Stimulated activated naive B cell treated with anti-CD40 and anti-IgM and Interleukin-4, amounts not matched to agents 10 μg/mL and 1 μg/mL and 100 μg/mL, for 72 hours (primary cell): ENCODE results near the gene IGFN1.
A peak's percentile ranks its signal among the peaks of the same experiment; 100 is the strongest.

Source experiments
- ATAC-seq, 2 donors: fragments of 150-1000 bp; cut with Tn5 transposase; replicated peaks; 2 replicates each; pipeline ENCODE4 v1.10.0; 2021; ENCODE audit warnings: moderate library complexity in 1 of 2
- DNase-seq: peaks from one replicate; pipeline ENCODE4 v3.0.0; 2021
- H3K27ac Mint-ChIP-seq: one replicate; pipeline ENCODE4 v1.8.0; 2022; ENCODE audit warnings: mild to moderate bottlenecking, mixed read lengths
- H3K27me3 Mint-ChIP-seq, 2 donors: one replicate each; pipeline ENCODE4 v1.8.0; 2022; ENCODE audit warnings: mixed read lengths in 2 of 2
- H3K36me3 Mint-ChIP-seq, 2 donors: one replicate each; pipeline ENCODE4 v1.8.0; 2022; ENCODE audit warnings: mixed read lengths in 2 of 2, mild to moderate bottlenecking in 1 of 2
- H3K4me1 Mint-ChIP-seq, 2 donors: one replicate each; pipeline ENCODE4 v1.8.0; 2022; ENCODE audit warnings: mixed read lengths in 2 of 2, mild to moderate bottlenecking in 1 of 2
- H3K4me3 Mint-ChIP-seq, 2 donors: one replicate each; pipeline ENCODE4 v1.8.0; 2022; ENCODE audit warnings: mild to moderate bottlenecking in 2 of 2, mixed read lengths in 2 of 2, moderate library complexity in 1 of 2
- H3K9me3 Mint-ChIP-seq, 2 donors: one replicate each; pipeline ENCODE4 v1.8.0; 2022; ENCODE audit warnings: mixed read lengths in 2 of 2, mild to moderate bottlenecking in 1 of 2

The IGFN1 gene

GRCh38 chr1:201171063-201172036 is 19.3 kb upstream of the IGFN1 start:
- ATAC-seq, result peak; percentile 72 to 74
- no peak for DNase-seq
- Mint-ChIP-seq H3K4me1 (peaks cover 6 to 21% of the 10 kb centered on the region in 2 donors), H3K36me3 (no peaks in the 10 kb centered on the region), H3K9me3 (no peaks in the 10 kb centered on the region), H3K27me3 (peaks cover 14 to 31% of the 10 kb centered on the region in 2 donors), H3K27ac (peak overlapping the region; percentile 93), H3K4me3 (peak overlapping the region; percentile 85 to 91)

- Mint-ChIP-seq H3K9me3 (no peaks in the 10 kb centered on the region), H3K4me1 (peaks cover 6 to 21% of the 10 kb centered on the region in 2 donors), H3K4me3 (no peak overlapping the region), H3K36me3 (no peaks in the 10 kb centered on the region), H3K27ac (no peak overlapping the region), H3K27me3 (peaks cover 21 to 30% of the 10 kb centered on the region in 2 donors)
- DNase-seq (no peak), ATAC-seq (no peak)
Observed at GRCh38 chr1:201172326-201172725, 18.3 kb upstream of the IGFN1 start.

- peaks cover 0 to 3% of the 10 kb centered on the region in 2 donors for H3K36me3 Mint-ChIP-seq
- H3K4me1 Mint-ChIP-seq, result peaks cover 6 to 21% of the 10 kb centered on the region in 2 donors
- no peak for ATAC-seq
- H3K9me3 Mint-ChIP-seq, result no peaks in the 10 kb centered on the region
- H3K4me3 Mint-ChIP-seq, result no peak overlapping the region
- H3K27me3 Mint-ChIP-seq, result peaks cover 27 to 38% of the 10 kb centered on the region in 2 donors
- no peak overlapping the region for H3K27ac Mint-ChIP-seq
- DNase-seq, result no peak
Observed at GRCh38 chr1:201172999-201173610, 17.5 kb upstream of the IGFN1 start.

GRCh38 chr1:201173736-201174135 is 16.9 kb upstream of the IGFN1 start:
- Mint-ChIP-seq H3K27ac (no peak overlapping the region), H3K27me3 (peaks cover 31 to 44% of the 10 kb centered on the region in 2 donors), H3K36me3 (peaks cover 2 to 3% of the 10 kb centered on the region in 2 donors), H3K9me3 (peaks cover 0 to 2% of the 10 kb centered on the region in 2 donors), H3K4me1 (peaks cover 6 to 21% of the 10 kb centered on the region in 2 donors), H3K4me3 (no peak overlapping the region)
- no peak for ATAC-seq
- no peak for DNase-seq

- Mint-ChIP-seq H3K4me1 (peaks cover 6 to 12% of the 10 kb centered on the region in 2 donors), H3K27me3 (peaks cover 43 to 65% of the 10 kb centered on the region in 2 donors), H3K27ac (no peak overlapping the region), H3K36me3 (peaks cover 2 to 3% of the 10 kb centered on the region in 2 donors), H3K4me3 (no peak overlapping the region), H3K9me3 (peaks cover 0 to 8% of the 10 kb centered on the region in 2 donors)
- ATAC-seq (no peak), DNase-seq (no peak)
Observed at GRCh38 chr1:201175820-201176500, 14.7 kb upstream of the IGFN1 start.

GRCh38 chr1:201176940-201177339 is 13.7 kb upstream of the IGFN1 start:
- no peak overlapping the region for H3K27ac Mint-ChIP-seq
- H3K4me3 Mint-ChIP-seq, result no peak overlapping the region
- peaks cover 3 to 10% of the 10 kb centered on the region in 2 donors for H3K4me1 Mint-ChIP-seq
- DNase-seq (no peak), ATAC-seq (no peak)
- peaks cover 44 to 67% of the 10 kb centered on the region in 2 donors for H3K27me3 Mint-ChIP-seq
- peaks cover 4 to 8% of the 10 kb centered on the region in 2 donors for H3K9me3 Mint-ChIP-seq
- H3K36me3 Mint-ChIP-seq, result peaks cover 2 to 3% of the 10 kb centered on the region in 2 donors

GRCh38 chr1:201178718-201179117 is 11.9 kb upstream of the IGFN1 start:
- ATAC-seq, result no peak

GRCh38 chr1:201180141-201180540 is 10.5 kb upstream of the IGFN1 start:
- Mint-ChIP-seq H3K27ac (no peak overlapping the region), H3K27me3 (peaks cover 43 to 64% of the 10 kb centered on the region in 2 donors)

More at GRCh38 chr1:201178718-201179117, 11.9 kb upstream of the IGFN1 start:
- Mint-ChIP-seq H3K27ac (no peak overlapping the region), H3K27me3 (peaks cover 38 to 60% of the 10 kb centered on the region in 2 donors), H3K36me3 (peaks cover 2 to 3% of the 10 kb centered on the region in 2 donors), H3K9me3 (peaks cover 4 to 8% of the 10 kb centered on the region in 2 donors), H3K4me1 (peaks cover 3 to 9% of the 10 kb centered on the region in 2 donors), H3K4me3 (no peak overlapping the region)
- no peak for DNase-seq

GRCh38 chr1:201180901-201181300 is 9.7 kb upstream of the IGFN1 start:
- H3K4me1 Mint-ChIP-seq, result peaks cover 3 to 9% of the 10 kb centered on the region in 2 donors
- H3K9me3 Mint-ChIP-seq, result peaks cover 4 to 8% of the 10 kb centered on the region in 2 donors
- H3K27ac Mint-ChIP-seq, result no peak overlapping the region
- ATAC-seq (no peak), DNase-seq (no peak)
- no peak overlapping the region for H3K4me3 Mint-ChIP-seq
- peaks cover 48 to 64% of the 10 kb centered on the region in 2 donors for H3K27me3 Mint-ChIP-seq
- peaks cover 2 to 3% of the 10 kb centered on the region in 2 donors for H3K36me3 Mint-ChIP-seq

More at GRCh38 chr1:201180141-201180540, 10.5 kb upstream of the IGFN1 start:
- DNase-seq (no peak), ATAC-seq (no peak)
- Mint-ChIP-seq H3K4me3 (no peak overlapping the region), H3K36me3 (peaks cover 2 to 3% of the 10 kb centered on the region in 2 donors), H3K9me3 (peaks cover 4 to 8% of the 10 kb centered on the region in 2 donors), H3K4me1 (peaks cover 3 to 9% of the 10 kb centered on the region in 2 donors)

GRCh38 chr1:201181323-201181722 is 9.3 kb upstream of the IGFN1 start:
- ATAC-seq, result no peak
- no peak for DNase-seq
- Mint-ChIP-seq H3K27ac (no peak overlapping the region), H3K9me3 (peaks cover 4 to 8% of the 10 kb centered on the region in 2 donors), H3K27me3 (peaks cover 48 to 64% of the 10 kb centered on the region in 2 donors), H3K4me3 (no peak overlapping the region), H3K36me3 (peaks cover 2 to 3% of the 10 kb centered on the region in 2 donors), H3K4me1 (peaks cover 3 to 9% of the 10 kb centered on the region in 2 donors)

GRCh38 chr1:201181726-201182125 is 8.9 kb upstream of the IGFN1 start:
- peaks cover 4 to 8% of the 10 kb centered on the region in 2 donors for H3K9me3 Mint-ChIP-seq
- no peak overlapping the region for H3K27ac Mint-ChIP-seq
- no peak overlapping the region for H3K4me3 Mint-ChIP-seq
- DNase-seq, result no peak
- peaks cover 3 to 9% of the 10 kb centered on the region in 2 donors for H3K4me1 Mint-ChIP-seq
- peaks cover 2 to 3% of the 10 kb centered on the region in 2 donors for H3K36me3 Mint-ChIP-seq
- no peak for ATAC-seq
- peaks cover 47 to 64% of the 10 kb centered on the region in 2 donors for H3K27me3 Mint-ChIP-seq

GRCh38 chr1:201183209-201183608 is 7.4 kb upstream of the IGFN1 start:
- H3K4me1 Mint-ChIP-seq, result peaks cover 3 to 9% of the 10 kb centered on the region in 2 donors
- DNase-seq (no peak), ATAC-seq (no peak)
- peaks cover 0 to 2% of the 10 kb centered on the region in 2 donors for H3K36me3 Mint-ChIP-seq
- peaks cover 40 to 62% of the 10 kb centered on the region in 2 donors for H3K27me3 Mint-ChIP-seq
- no peak overlapping the region for H3K27ac Mint-ChIP-seq
- no peak overlapping the region for H3K4me3 Mint-ChIP-seq
- H3K9me3 Mint-ChIP-seq, result peaks cover 4 to 8% of the 10 kb centered on the region in 2 donors

GRCh38 chr1:201183753-201184152 is 6.9 kb upstream of the IGFN1 start:
- Mint-ChIP-seq H3K4me1 (peaks cover 3 to 9% of the 10 kb centered on the region in 2 donors), H3K9me3 (peaks cover 4 to 6% of the 10 kb centered on the region in 2 donors), H3K36me3 (no peaks in the 10 kb centered on the region), H3K27ac (no peak overlapping the region), H3K4me3 (no peak overlapping the region), H3K27me3 (peaks cover 36 to 59% of the 10 kb centered on the region in 2 donors)
- DNase-seq (no peak), ATAC-seq (no peak)
